Stimulated activated CD4-positive, alpha-beta T cell treated with anti-CD3 and anti-CD28 coated beads, Interleukin-1b, Interleukin-23, amount 100 ng/mL, for 24 hours (primary cell): ENCODE data around the gene SRRM1.
"Not testable (repeated sequence)": the region's sequence is repeated elsewhere in the genome, so short reads cannot be mapped to it uniquely, and the experiment has no call there.

ENCODE experiments used
- DNase-seq, 4 experiments: peaks; one replicate each; pipeline ENCODE4 v3.0.0-alpha.2; 2020; ENCODE audit warnings: low read depth in 4 of 4, low spot score in 1 of 4

Gene SRRM1

DNA sequence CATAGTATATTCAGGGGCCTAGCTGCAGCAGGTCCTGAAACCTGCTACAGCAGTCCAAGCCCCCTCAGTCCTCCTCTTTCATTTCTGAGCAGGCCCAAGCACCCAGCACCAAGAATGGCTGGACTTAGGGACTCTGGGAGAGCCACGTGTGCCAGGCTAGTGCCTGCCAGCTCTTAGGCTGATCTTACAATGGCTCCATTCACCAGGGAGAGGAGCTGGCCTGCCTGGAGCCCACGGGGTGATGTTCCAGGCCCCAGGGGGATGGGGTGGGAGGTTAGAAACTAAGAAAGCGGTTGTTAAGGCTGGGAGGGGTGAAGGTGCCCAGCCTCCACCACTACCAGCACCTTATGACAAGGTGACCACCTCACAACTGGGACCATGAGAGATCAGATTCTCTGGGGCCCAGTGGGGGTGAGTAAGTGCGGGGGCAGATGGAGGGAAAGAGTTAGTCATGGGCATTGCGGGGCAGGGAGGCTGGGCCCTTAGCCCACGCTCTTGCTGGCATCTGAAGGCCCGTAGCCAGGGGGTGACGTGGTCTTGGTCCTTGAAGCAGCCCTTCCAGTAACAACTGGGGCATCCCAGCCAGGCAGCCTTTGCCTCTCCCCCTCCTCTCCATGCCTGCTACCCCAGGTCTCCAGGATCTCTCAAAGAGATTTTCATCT lies 71.9 kb downstream of the SRRM1 start:
- no peak for DNase-seq

DNA sequence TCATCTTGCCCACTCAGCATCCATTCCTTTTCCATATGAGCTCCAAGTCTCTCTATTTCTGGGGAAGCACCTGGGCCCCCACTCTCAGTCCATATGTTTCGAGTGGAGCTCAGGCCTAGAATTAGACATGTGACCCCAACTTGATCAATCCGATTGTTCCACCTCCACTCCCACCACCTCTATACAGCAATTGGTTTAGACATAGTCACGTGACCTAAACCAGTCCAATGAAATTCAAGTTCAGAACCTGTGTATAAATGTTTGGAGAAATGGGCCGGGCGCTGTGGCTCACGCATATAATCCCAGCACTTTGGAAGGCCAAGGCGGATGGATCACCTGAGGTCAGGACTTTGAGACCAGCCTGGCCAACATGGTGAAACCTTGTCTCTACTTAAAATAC lies 72.6 kb downstream of the SRRM1 start:
- DNase-seq, result no peak

DNA sequence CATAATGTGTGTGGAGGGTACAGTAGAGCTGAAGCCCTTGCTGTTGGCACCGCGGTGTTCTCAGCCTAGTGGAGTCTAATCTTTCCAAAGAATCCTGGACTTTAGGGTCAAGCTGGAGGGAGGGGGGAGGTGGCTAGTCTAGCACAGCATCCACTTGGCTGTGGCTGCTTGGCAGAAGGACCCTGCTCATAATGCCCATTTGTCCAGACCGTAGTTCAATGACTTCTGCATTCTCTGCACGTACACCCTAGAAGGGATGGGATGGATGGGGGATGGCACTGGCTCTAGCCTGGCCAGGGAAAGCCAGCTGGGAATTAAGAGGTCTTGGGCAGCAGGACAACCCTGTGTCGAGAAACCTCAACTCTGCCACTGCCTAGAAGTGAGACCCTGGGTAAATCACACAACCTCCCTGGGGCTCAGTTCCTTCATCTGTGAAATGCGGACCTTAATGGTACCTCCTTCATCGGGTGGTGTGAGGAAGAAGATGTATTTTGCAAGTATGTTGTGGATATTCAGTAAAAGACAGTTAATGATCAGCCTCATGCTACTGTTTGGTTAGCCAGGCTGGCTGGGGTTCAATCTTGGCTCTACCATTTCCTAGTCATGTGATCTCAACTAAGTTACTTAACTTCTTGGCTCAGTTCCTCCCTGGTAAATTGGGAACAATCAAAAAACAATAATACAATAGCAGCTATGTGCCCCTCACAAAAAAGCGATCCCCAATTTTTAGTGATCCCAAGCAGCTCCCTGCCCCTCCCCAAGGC lies 75.0 kb downstream of the SRRM1 start:
- DNase-seq, result no peak

DNA sequence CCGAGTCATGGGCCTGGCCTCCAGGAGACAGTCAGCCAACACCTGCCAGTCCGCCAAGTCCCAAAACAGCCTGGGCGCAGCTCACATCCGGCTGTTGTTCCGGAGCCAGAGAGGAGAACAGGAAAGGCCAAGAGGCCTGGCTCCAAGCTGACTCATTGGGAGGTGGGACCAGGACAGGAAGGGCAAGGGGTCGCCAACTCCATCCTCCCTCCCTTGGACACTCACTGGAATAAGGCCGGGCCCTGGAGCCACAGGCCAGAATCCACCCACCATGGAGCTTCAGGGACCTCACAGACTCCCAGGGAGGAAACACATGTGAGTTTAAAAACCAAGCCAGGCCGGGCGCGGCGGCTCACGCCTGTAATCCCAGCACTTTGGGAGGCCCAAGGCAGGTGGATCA lies 77.0 kb downstream of the SRRM1 start:
- DNase-seq, result no peak

DNA sequence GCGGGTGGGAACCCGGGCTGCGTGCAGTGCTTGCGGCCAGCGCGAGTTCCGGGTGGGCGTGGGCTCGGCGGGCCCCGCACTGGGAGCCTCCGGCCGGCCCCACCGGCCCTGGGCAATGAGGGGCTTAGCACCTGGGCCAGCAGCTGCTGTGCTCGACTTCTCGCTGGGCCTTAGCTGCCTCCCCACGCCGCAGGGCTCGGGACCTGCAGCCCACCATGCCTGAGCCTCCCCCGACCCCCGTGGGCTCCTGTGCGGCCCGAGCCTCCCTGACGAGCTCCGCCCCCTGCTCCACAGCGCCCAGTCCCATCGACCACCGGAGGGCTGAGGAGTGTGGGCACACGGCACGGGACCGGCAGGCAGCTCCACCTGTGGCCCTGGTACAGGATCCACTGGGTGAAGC lies 78.4 kb downstream of the SRRM1 start:
- no peak for DNase-seq

DNA sequence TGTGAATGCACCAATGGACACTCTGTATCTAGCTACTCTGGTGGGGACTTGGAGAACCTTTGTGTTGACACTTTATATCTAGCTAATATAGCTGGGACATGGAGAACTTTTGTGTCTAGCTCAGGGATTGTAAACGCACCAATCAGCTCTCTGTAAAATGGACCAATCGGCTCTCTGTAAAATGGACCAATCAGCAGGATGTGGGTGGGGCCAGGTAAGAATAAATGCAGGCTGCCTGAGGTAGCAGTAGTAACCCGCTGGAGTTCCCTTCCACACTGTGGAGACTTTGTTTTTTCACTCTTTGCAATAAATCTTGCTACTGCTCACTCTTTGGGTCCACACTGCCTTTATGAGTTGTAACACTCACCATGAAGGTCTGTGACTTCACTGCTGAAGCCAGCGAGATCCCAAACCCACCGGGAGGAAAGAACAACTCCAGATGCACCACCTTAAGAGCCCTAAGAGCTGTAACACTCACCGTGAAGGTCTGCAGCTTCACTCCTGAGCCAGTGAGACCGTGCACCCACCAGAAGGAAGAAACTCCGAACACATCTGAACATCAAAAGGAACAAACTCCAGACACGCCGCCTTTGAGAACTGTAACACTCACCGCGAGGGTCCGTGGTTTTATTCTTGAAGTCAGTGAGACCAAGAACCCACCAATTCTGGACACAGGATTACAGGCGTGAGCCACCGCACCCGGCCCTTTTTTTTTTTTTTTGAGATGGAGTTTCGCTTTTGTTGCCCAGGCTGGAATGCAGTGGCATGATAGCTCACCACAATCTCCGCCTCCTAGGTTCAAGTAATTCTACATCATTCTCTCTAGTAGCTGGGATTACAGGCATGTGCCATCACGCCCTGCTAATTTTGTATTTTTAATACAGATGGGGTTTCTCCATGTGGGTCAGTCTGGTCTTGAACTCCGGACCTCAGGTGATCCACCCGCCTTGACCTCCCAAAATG lies 79.3 kb downstream of the SRRM1 start:
- not testable (repeated sequence) for DNase-seq
